SK-N-SH (cell line): ENCODE results near the gene PHC3. TPM values are rescaled to one million over a fixed set of nuclear protein-coding genes. Genes with fewer than 3 reads are reported as not detected.

Experiments used
- CTCF ChIA-PET: fragments of 300-600, 350-600 bp; formaldehyde crosslinking; extraction: SDS; loops from one replicate; lab custom pipeline; 2021; lab: Yijun Ruan, JAX
- POLR2A ChIA-PET: fragments of 350-600 bp; sonication (Branson Sonifier 250); formaldehyde crosslinking; extraction: SDS; loops from one replicate; lab custom pipeline; 2020; ENCODE audit warnings: antibody characterized with exemption, inconsistent platforms; lab: Yijun Ruan, JAX
- DNase-seq: peaks from one replicate; pipeline ENCODE4 v3.0.0; 2012
- H2AFZ ChIP-seq: fragments of 200-600 bp; sonication (generic); 2 replicates; pipeline ENCODE4 v1.8.1; 2016; ENCODE audit warnings: antibody characterized with exemption, mild to moderate bottlenecking, low read depth
- H3F3A ChIP-seq: fragments of 200-600 bp; sonication (generic); replicated peaks from 2 replicates; pipeline ENCODE3; 2016; ENCODE audit warnings: antibody characterized with exemption, mild to moderate bottlenecking; ENCODE audit not compliant: insufficient read depth
- H3K27ac ChIP-seq, 2 experiments: fragments of 200-500 bp in 1 of 2; fragments of 200-600 bp in 1 of 2; sonication (Bioruptor generic) in 1 of 2; sonication (generic), shearing (Covaris generic) in 1 of 2; 2 replicates each; pipeline versions ENCODE4 v1.5.1 to v1.6.1; 2014 to 2016; ENCODE audit warnings: low read depth in 2 of 2, inconsistent platforms in 1 of 2, low read length in 1 of 2, mild to moderate bottlenecking in 1 of 2, mixed read lengths in 1 of 2
- H3K27me3 ChIP-seq: fragments of 200-600 bp; sonication (generic), shearing (Covaris generic); 2 replicates; pipeline ENCODE4 v1.6.1; 2016; ENCODE audit warnings: mixed run types; ENCODE audit not compliant: insufficient read depth
- H3K36me3 ChIP-seq, 2 experiments: fragments of 200-500 bp in 1 of 2; fragments of 200-600 bp in 1 of 2; sonication (Bioruptor generic) in 1 of 2; sonication (generic) in 1 of 2; replicated peaks in 1 of 2; 2 replicates each; pipeline versions ENCODE3 to v1.5.1; 2014 to 2016; ENCODE audit warnings: low read length in 1 of 2, mild to moderate bottlenecking in 1 of 2; ENCODE audit not compliant: insufficient read depth in 2 of 2, control insufficient read depth in 1 of 2
- H3K4me1 ChIP-seq, 2 experiments: fragments of 200-500 bp in 1 of 2; fragments of 200-600 bp in 1 of 2; sonication (Bioruptor generic) in 1 of 2; sonication (generic), shearing (Covaris generic) in 1 of 2; 2 replicates each; pipeline versions ENCODE4 v1.5.1 to v1.6.1; 2014 to 2016; ENCODE audit warnings: low read depth in 1 of 2, low read length in 1 of 2, mixed run types in 1 of 2; ENCODE audit not compliant: insufficient read depth in 2 of 2, control insufficient read depth in 1 of 2
- H3K4me2 ChIP-seq: fragments of 200-600 bp; sonication (generic), shearing (Covaris generic); 2 replicates; pipeline ENCODE4 v1.6.1; 2017; ENCODE audit warnings: mixed run types
- H3K4me3 ChIP-seq, 2 experiments: fragments of 200-500 bp in 1 of 2; fragments of 200-600 bp in 1 of 2; sonication (Bioruptor generic) in 1 of 2; sonication (generic), shearing (Covaris generic) in 1 of 2; 2 replicates each; pipeline versions ENCODE4 v1.5.1 to v1.8.1; 2014 to 2016; ENCODE audit warnings: low read depth in 2 of 2, inconsistent platforms in 1 of 2, low read length in 1 of 2, mild to moderate bottlenecking in 1 of 2, mixed read lengths in 1 of 2, moderate library complexity in 1 of 2
- H3K79me2 ChIP-seq: fragments of 200-600 bp; sonication (generic); 2 replicates; pipeline ENCODE4 v1.8.1; 2017; ENCODE audit warnings: mild to moderate bottlenecking; ENCODE audit not compliant: insufficient read depth
- H3K9ac ChIP-seq: fragments of 200-600 bp; sonication (generic); 2 replicates; pipeline ENCODE4 v1.6.1; 2017; ENCODE audit warnings: mixed run types
- H3K9me2 ChIP-seq: fragments of 200-600 bp; sonication (generic); 2 replicates; pipeline ENCODE4 v1.6.1; 2017; ENCODE audit warnings: mixed run types
- H3K9me3 ChIP-seq: fragments of 200-600 bp; sonication (generic); 2 replicates; pipeline ENCODE4 v1.6.1; 2017; ENCODE audit warnings: mixed run types, mild to moderate bottlenecking, moderate library complexity
- H4K20me1 ChIP-seq: fragments of 200-600 bp; sonication (generic); 2 replicates; pipeline ENCODE4 v1.6.1; 2017; ENCODE audit warnings: mild to moderate bottlenecking, mixed run types; ENCODE audit not compliant: insufficient read depth
- FOXJ3 ChIP-seq: sonication (generic); formaldehyde crosslinking; IDR thresholded peaks from 2 replicates; pipeline ENCODE4 v1.5.1; 2020; ENCODE audit warnings: mild to moderate bottlenecking, missing genetic modification reagents
- MXI1 ChIP-seq: IDR thresholded peaks from 2 replicates; pipeline ENCODE4 v1.6.1; 2012; ENCODE audit warnings: mild to moderate bottlenecking, low read depth, low read length, improper control_type of control experiment
- NRF1 ChIP-seq: IDR thresholded peaks from 2 replicates; pipeline ENCODE4 v1.6.1; 2012; ENCODE audit warnings: low read depth, mild to moderate bottlenecking, low read length
- POLR2AphosphoS5 ChIP-seq: IDR thresholded peaks from 2 replicates; pipeline ENCODE4 v1.6.1; 2012; ENCODE audit warnings: low read depth, low read length
- REST ChIP-seq: IDR thresholded peaks from 2 replicates; pipeline ENCODE4 v1.6.1; 2012; ENCODE audit warnings: mild to moderate bottlenecking, low read depth, low read length, moderate library complexity
- RFX5 ChIP-seq: IDR thresholded peaks from 2 replicates; pipeline ENCODE4 v1.6.1; 2012; ENCODE audit warnings: mild to moderate bottlenecking, improper control_type of control experiment, low read length
- SMC3 ChIP-seq: IDR thresholded peaks from 2 replicates; pipeline ENCODE4 v1.6.1; 2012; ENCODE audit warnings: low read depth, low read length, improper control_type of control experiment
- WGBS: methylation state at CpG from one replicate; pipeline ENCODE4 v1.1.6; 2017; ENCODE audit warnings: low lambda C conversion rate; 5-methylcytosine and 5-hydroxymethylcytosine counted together
- polyA plus RNA-seq, 3 experiments: library from polyadenylated mRNA; depleted of rRNA; stranded (reverse); fragments of >200 nt; gene quantifications; 2 replicates each; pipeline ENCODE4 v1.2.3, GENCODE V29; 2012

Gene PHC3
- polyA plus RNA-seq, 1 of the 3 experiments (the other 2 are of a cell fraction): 9.2 TPM

DNA sequence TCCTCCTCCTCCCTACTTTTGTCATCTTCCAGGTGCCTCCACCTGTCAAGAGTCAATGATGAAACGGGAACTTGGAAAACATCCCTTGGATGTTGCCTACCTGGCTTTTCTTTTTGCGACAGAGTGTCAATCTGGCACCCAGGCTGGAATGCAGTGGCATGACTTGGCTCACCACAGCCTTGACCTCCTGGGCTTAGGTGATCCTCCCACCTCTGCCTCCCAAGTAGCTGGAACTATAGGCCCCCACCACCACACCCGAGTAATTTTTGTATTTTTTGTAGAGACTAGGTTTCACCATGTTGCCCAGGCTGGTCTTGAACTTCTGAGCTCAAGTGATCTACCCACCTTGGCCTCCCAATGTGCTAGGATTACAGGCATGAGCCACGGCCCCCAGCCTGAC lies 100.9 kb downstream of the PHC3 start:
- Histone ChIP-seq H3K36me3 (peaks cover 26 to 29% of the 10 kb centered on the region in 2 experiments), H2AFZ (no peak overlapping the region), H3K4me2 (no peak overlapping the region), H3F3A (peaks cover 3% of the 10 kb centered on the region), H3K9me2 (no peaks in the 10 kb centered on the region), H3K4me1 (peaks cover 0 to 2% of the 10 kb centered on the region in 2 experiments; a peak in 2 of 4 replicates), H3K79me2 (no peaks in the 10 kb centered on the region), H3K9me3 (no peaks in the 10 kb centered on the region), H4K20me1 (no peaks in the 10 kb centered on the region), H3K4me3 (no peak overlapping the region), H3K9ac (no peak overlapping the region), H3K27me3 (no peaks in the 10 kb centered on the region), H3K27ac (no peak overlapping the region)
- no peak for DNase-seq
- WGBS: 95% methylated on average over 4 of the region's 4 CpGs
- ChIA-PET POLR2A (no interaction called here), CTCF (no interaction called here)
- no peak for TF ChIP-seq SMC3
- TF ChIP-seq RFX5: no peak
- no peak for TF ChIP-seq REST

GRCh38 chr3:170079536-170080165 lies 101.9 kb downstream of the PHC3 start:
- TF ChIP-seq MXI1 (no peak), NRF1 (no peak), POLR2AphosphoS5 (no peak), REST (no peak), FOXJ3 (CRISPR knock-in tag) (no peak)
- H2AFZ ChIP-seq: no peak overlapping the region
- no peaks in the 10 kb centered on the region for H3F3A ChIP-seq
- no peaks in the 10 kb centered on the region for H3K9me3 ChIP-seq
- peaks cover 0 to 2% of the 10 kb centered on the region in 2 experiments; a peak in 2 of 4 replicates for H3K4me1 ChIP-seq
- no peaks in the 10 kb centered on the region for H3K27me3 ChIP-seq
- H3K79me2 ChIP-seq: no peaks in the 10 kb centered on the region
- no peak overlapping the region for H3K4me3 ChIP-seq
- peak overlapping the region in 1 of 2 experiments; percentile 14; a peak in 1 of 4 replicates for H3K27ac ChIP-seq
- POLR2A ChIA-PET: no interaction called here
- no peak overlapping the region for H3K9ac ChIP-seq
- H3K4me2 ChIP-seq: no peak overlapping the region
- 68% methylated on average over 2 of the region's 2 CpGs for WGBS
- no peaks in the 10 kb centered on the region for H4K20me1 ChIP-seq
- no peak for DNase-seq
- H3K9me2 ChIP-seq: no peaks in the 10 kb centered on the region
- peaks cover 20% of the 10 kb centered on the region in 2 experiments for H3K36me3 ChIP-seq
- CTCF ChIA-PET: interaction anchor here (1.0 to 1.1 kb wide), 2 partner anchors 38 to 56 kb away, joined by 3 read pairs; no protein-coding TSS in a partner anchor
